K562 (cell line): Measurements from ENCODE around the gene TRPC4. TPM values are rescaled to one million over a fixed set of nuclear protein-coding genes. Genes with fewer than 3 reads are reported as not detected.

Experiments used
- BDP1 ChIP-seq: IDR thresholded peaks from 3 replicates; pipeline ENCODE4 v1.6.1; 2011; ENCODE audit not compliant: insufficient read length, insufficient read depth
- CREM ChIP-seq: IDR thresholded peaks from 2 replicates; pipeline ENCODE4 v1.6.1; 2014; ENCODE audit warnings: antibody characterized with exemption, low read depth
- CXXC5 ChIP-seq: fragments of 250-450 bp; sonication (Bioruptor Pico); IDR thresholded peaks from 2 replicates; pipeline ENCODE4 v1.8.0; 2022; ENCODE audit warnings: inconsistent platforms, mild to moderate bottlenecking, moderate library complexity
- FOXM1 ChIP-seq, 2 experiments: fragments of 450-650 bp in 1 of 2; sonication (generic) in 1 of 2; formaldehyde crosslinking in 1 of 2; IDR thresholded peaks; 2 replicates each; pipeline versions ENCODE4 v1.6.1 to v1.9.0; 2017 to 2022; ENCODE audit warnings: low read depth in 2 of 2, mild to moderate bottlenecking in 2 of 2, missing genetic modification reagents in 1 of 2, moderate library complexity in 1 of 2
- PHTF2 ChIP-seq: fragments of 250-450 bp; sonication (Bioruptor Pico); IDR thresholded peaks from 2 replicates; pipeline ENCODE4 v1.5.0; 2021; ENCODE audit warnings: mild to moderate bottlenecking
- RBM15 ChIP-seq: fragments of 200-400 bp; formaldehyde crosslinking; IDR thresholded peaks from 2 replicates; pipeline ENCODE4 v1.6.1; 2018; ENCODE audit warnings: mild to moderate bottlenecking, low read length, moderate library complexity; ENCODE audit not compliant: insufficient read depth
- RERE ChIP-seq: sonication (generic); formaldehyde crosslinking; IDR thresholded peaks from 2 replicates; pipeline ENCODE4 v1.8.0; 2023; ENCODE audit warnings: missing genetic modification reagents, mild to moderate bottlenecking, borderline replicate concordance
- RNF219 ChIP-seq: fragments of 250-450 bp; sonication (Bioruptor Pico); IDR thresholded peaks from 2 replicates; pipeline ENCODE4 v1.5.0; 2022; ENCODE audit warnings: mild to moderate bottlenecking
- polyA plus RNA-seq, 8 experiments: library from polyadenylated mRNA; depleted of rRNA in 4 of 8; stranded (reverse) in 5 of 8; unstranded in 3 of 8; fragments of >200 nt; fragmentation: Nextera tagmentation in 2 of 8; fragmentation: Illumina TruSeq in 1 of 8; extraction: Ambion mirVana in 2 of 8; extraction: Trizol in 1 of 8; gene quantifications; 2 replicates each; pipeline versions ENCODE4 v1.2.1 to v1.2.3, GENCODE V29; 2011 to 2014; ENCODE audit warnings: inconsistent platforms in 1 of 8, missing spikeins in 1 of 8
- total RNA-seq, 7 experiments: library from RNA; depleted of rRNA in 6 of 7; stranded (reverse); fragments of >200 nt in 6 of 7; fragmentation: Illumina TruSeq in 2 of 7; extraction: Trizol in 2 of 7; gene quantifications; 2 replicates each; pipeline versions ENCODE4 v1.2.1 to v1.2.3, GENCODE V29; 2011 to 2021; ENCODE audit warnings: low replicate concordance in 1 of 7

The TRPC4 gene
- total and polyA plus RNA-seq, 9 of the 15 experiments (the other 6 are each of a cell fraction or from before 2014, with no cell fraction given): 0.03 to 0.04 TPM; not detected in 7

GRCh38 chr13:37599519-37599918, 270.1 kb downstream of the TRPC4 start (continued):
- TF ChIP-seq RERE (no peak), PHTF2 (CRISPR knock-in tag) (no peak), BDP1 (no peak), RNF219 (no peak), CREM (no peak), FOXM1 (IDR thresholded peaks at IDR 0.05; ENCODE audit: low read depth) (no peak), FOXM1 (CRISPR knock-in tag; IDR thresholded peaks at IDR 0.05; ENCODE audit: low read depth) (no peak), CXXC5 (CRISPR knock-in tag) (no peak), RBM15 (no peak)
- TF ChIP-seq, all 486 proteins: peak for 0
